Stimulated activated memory B cell treated with anti-CD40 and anti-IgM and Interleukin-4, amounts not matched to agents 10 μg/mL and 1 μg/mL and 100 μg/mL, for 72 hours (primary cell): ENCODE measurements around the gene PNPLA7.
"Not testable (repeated sequence)": the region's sequence is repeated elsewhere in the genome, so short reads cannot be mapped to it uniquely, and the experiment has no call there.

Experiments
- ATAC-seq: fragments of 150-1000 bp; cut with Tn5 transposase; 2 replicates; pipeline ENCODE4 v1.10.0; 2021
- H3K27ac Mint-ChIP-seq: one replicate; pipeline ENCODE4 v1.8.0; 2022; ENCODE audit warnings: mild to moderate bottlenecking, mixed read lengths
- H3K27me3 Mint-ChIP-seq: one replicate; pipeline ENCODE4 v1.8.0; 2022; ENCODE audit warnings: mixed read lengths
- H3K36me3 Mint-ChIP-seq: one replicate; pipeline ENCODE4 v1.8.0; 2022; ENCODE audit warnings: mixed read lengths
- H3K4me1 Mint-ChIP-seq: one replicate; pipeline ENCODE4 v1.8.0; 2022; ENCODE audit warnings: mixed read lengths
- H3K4me3 Mint-ChIP-seq: one replicate; pipeline ENCODE4 v1.8.0; 2022; ENCODE audit warnings: mild to moderate bottlenecking, moderate library complexity, mixed read lengths
- H3K9me3 Mint-ChIP-seq: one replicate; pipeline ENCODE4 v1.8.0; 2022; ENCODE audit warnings: mixed read lengths

Gene PNPLA7

DNA sequence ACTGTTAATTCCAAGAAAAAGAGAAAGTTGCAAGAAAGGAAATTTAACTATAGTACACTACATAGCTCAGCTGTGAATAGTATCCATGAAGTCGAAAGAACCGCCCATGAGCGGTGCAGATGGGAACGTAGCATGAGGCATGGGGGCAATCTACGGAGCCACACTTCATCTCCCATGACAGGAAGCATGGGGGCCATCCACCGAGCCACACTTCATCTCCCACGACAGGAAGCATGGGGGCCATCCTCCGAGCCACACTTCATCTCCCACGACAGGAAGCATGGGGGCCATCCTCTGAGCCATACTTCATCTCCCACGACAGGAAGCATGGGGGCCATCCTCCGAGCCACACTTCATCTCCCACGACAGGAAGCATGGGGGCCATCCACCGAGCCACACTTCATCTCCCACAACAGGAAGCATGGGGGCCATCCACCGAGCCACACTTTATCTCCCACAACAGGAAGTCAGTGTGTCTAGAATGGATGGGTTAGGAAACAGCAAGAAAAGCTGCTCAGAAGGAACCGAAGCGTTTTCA, 13.5 kb downstream of the PNPLA7 start:
- Mint-ChIP-seq H3K4me1 (peaks cover 25% of the 10 kb centered on the region), H3K27ac (peak overlapping the region; percentile 18)
- not testable (repeated sequence) for H3K4me3 Mint-ChIP-seq, H3K27me3 Mint-ChIP-seq, ATAC-seq, H3K36me3 Mint-ChIP-seq, H3K9me3 Mint-ChIP-seq

- Mint-ChIP-seq H3K27ac (peak overlapping the region; percentile 73), H3K4me1 (peaks cover 25% of the 10 kb centered on the region), H3K9me3 (peaks cover 5% of the 10 kb centered on the region), H3K27me3 (no peaks in the 10 kb centered on the region), H3K4me3 (no peak overlapping the region), H3K36me3 (peaks cover 6% of the 10 kb centered on the region)
- no peak for ATAC-seq
These were observed 15.1 kb downstream of the PNPLA7 start for GRCh38 chr9:137535120-137535428.

DNA sequence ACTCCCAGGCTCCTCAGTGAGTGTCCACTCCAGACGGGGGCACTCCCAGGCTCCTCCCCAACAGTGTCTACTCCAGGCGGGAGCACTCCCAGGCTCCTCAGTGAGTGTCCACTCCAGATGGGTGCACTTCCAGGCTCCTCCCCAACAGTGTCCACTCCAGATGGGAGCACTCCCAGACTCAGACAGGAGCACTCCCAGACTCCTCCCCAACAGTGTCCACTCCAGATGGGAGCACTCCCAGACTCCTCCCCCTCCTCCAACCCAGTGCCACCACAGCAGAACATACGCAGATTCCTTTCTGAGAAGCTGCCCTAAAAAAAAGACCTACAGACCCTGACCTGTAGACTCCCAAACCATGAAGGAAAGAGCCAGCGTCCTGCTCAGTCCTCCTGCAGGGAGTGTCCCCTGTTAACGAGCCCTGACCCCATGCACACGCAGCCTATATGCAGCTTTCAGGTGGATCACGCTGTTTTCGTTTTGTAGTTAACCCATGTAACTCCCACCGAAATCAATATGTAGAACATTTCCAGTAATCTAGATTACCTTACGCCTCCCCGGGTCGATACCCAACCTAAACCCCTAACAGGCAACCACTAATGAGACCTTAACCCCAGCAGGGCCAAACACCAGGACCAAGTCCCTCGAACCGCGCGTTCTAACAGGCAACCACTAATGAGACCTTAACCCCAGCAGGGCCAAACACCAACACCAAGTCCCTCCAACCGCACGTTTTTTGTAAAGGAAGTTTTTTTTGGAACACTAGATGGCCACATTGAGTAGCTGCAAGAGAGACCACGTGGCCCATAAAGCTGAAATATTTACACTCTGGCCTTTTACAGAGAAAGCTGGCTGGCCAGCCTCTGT, 15.7 kb downstream of the PNPLA7 start:
- H3K4me3 Mint-ChIP-seq: peak overlapping the region; percentile 13
- ATAC-seq: peak; percentile 65
- H3K27me3 Mint-ChIP-seq: no peaks in the 10 kb centered on the region
- peaks cover 5% of the 10 kb centered on the region for H3K9me3 Mint-ChIP-seq
- H3K27ac Mint-ChIP-seq: peak overlapping the region; percentile 73
- H3K4me1 Mint-ChIP-seq: peaks cover 25% of the 10 kb centered on the region
- peaks cover 6% of the 10 kb centered on the region for H3K36me3 Mint-ChIP-seq

DNA sequence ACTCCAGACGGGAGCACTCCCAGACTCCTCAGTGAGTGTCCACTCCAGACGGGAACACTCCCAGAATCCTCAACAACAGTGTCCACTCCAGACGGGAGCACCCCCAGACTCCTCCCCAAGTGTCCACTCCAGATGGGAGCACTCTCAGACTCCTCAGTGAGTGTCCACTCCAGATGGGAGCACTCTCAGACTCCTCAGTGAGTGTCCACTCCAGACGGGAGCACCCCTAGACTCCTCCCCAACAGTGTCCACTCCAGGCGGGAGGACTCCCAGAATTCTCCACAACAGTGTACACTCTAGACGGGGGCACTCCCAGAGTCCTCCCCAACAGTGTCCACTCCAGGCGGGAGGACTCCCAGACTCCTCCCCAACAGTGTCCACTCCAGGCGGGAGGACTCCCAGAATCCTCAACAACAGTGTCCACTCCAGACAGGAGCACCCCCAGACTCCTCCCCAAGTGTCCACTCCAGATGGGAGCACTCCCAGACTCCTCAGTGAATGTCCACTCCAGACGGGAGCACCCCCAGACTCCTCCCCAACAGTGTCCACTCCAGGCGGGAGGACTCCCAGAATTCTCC, 17.2 kb downstream of the PNPLA7 start:
- not testable (repeated sequence) for H3K4me3 Mint-ChIP-seq, H3K27ac Mint-ChIP-seq

DNA sequence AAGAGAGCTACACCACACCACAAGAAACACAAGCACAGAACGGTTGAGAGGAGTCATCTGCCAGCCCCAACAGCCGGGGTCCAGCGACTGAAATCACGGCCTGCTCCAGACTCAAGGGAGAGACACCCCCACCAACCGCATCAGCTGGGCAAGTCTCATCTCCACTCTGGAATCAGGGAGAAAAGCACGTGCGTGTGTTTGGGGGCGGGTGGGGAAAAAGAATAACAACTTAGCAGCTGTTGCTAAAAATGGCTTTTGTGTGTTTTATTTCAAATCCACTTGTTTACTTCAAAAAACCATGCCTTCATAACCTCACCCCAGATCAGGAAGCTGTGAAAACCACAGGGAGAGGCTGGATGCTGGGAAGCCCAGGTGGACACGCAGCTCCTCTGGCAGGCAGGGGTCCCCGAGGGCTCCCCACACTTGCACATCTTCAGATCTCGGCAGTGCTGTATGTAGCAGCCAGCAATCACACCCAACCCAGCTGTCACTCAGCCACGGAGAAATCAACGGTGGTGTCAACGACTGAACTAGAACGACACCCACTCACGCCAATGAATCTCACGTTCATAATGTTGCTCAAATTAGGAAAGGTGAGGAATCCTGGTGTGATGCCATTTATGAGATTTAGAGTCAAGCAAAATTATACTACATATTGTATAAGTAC, 19.0 kb downstream of the PNPLA7 start:
- peaks cover 16% of the 10 kb centered on the region for H3K4me1 Mint-ChIP-seq
- ATAC-seq: no peak
- H3K27me3 Mint-ChIP-seq: no peaks in the 10 kb centered on the region
- no peak overlapping the region for H3K4me3 Mint-ChIP-seq
- no peak overlapping the region for H3K27ac Mint-ChIP-seq
- H3K9me3 Mint-ChIP-seq: peaks cover 2% of the 10 kb centered on the region
- peaks cover 6% of the 10 kb centered on the region for H3K36me3 Mint-ChIP-seq

More for the DNA sequence above, 17.2 kb downstream of the PNPLA7 start:
- not testable (repeated sequence) for H3K27me3 Mint-ChIP-seq, H3K9me3 Mint-ChIP-seq, ATAC-seq, H3K36me3 Mint-ChIP-seq
- H3K4me1 Mint-ChIP-seq: peaks cover 25% of the 10 kb centered on the region

- H3K27ac Mint-ChIP-seq: no peak overlapping the region
These were observed 19.9 kb downstream of the PNPLA7 start for GRCh38 chr9:137530331-137530730.

DNA sequence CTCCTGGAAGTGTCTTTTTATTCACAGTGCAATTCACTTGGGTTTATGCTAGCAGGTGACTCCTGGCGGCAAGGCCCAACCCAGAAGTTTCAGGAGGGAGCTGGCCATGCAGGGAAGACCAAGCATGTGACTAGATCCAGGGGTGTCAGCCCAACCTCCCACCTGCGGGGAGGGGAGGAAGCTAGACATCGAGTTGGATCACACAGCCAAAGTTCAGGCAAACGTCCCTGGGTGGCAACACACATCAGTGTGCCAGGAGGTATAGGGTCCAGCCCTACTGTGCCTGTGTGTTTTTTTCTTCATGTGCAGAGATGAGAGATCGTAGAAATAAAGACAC, 25.3 kb downstream of the PNPLA7 start:
- Mint-ChIP-seq H3K4me3 (no peak overlapping the region), H3K27me3 (no peaks in the 10 kb centered on the region), H3K36me3 (peaks cover 7% of the 10 kb centered on the region), H3K9me3 (no peaks in the 10 kb centered on the region), H3K4me1 (peaks cover 7% of the 10 kb centered on the region), H3K27ac (peak overlapping the region; percentile 18)
- no peak for ATAC-seq

More at GRCh38 chr9:137530331-137530730, 19.9 kb downstream of the PNPLA7 start:
- ATAC-seq: no peak
- no peaks in the 10 kb centered on the region for H3K9me3 Mint-ChIP-seq
- H3K36me3 Mint-ChIP-seq: peaks cover 6% of the 10 kb centered on the region
- H3K4me1 Mint-ChIP-seq: peaks cover 13% of the 10 kb centered on the region
- H3K27me3 Mint-ChIP-seq: no peaks in the 10 kb centered on the region
- H3K4me3 Mint-ChIP-seq: no peak overlapping the region

DNA sequence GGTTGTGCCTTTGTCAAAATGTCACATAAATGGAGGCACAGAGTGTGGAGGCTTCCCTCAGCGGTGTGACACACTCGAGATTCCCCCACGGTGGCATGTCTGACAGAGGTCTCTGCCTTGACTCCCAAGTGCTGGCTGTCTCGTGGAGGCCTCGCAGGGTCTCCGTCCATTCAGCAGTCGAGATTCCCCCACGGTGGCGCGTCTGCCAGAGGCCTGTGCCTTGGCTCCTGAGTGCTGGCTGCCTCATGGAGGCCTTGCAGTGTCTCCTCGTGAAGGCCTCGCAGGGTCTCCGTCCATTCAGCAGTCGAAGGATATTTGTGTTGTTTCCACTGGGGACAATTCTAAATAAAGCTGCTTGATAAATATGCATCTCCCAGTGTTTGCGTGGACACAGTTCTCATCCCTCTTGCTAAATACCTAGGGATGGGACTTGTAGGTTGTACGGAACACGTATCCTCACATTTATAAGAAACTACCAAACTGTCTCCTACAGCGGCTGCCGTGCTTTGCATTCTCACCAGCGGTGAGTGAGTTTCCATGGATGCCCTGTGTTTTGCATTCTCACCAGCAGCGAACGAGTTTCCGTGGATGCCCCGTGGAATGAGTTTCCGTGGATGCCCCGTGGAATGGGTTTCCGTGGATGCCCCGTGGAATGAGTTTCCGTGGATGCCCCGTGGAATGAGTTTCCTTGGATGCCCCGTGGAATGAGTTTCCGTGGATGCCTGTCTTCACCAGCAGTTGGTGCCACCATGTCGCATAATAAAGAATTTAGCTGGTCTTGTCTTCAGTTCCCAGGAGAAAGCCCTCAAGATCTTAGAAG, 25.8 kb downstream of the PNPLA7 start:
- H3K36me3 Mint-ChIP-seq: peaks cover 7% of the 10 kb centered on the region
- no peak for ATAC-seq
- H3K4me3 Mint-ChIP-seq: no peak overlapping the region
- H3K27ac Mint-ChIP-seq: peak overlapping the region; percentile 18
- no peaks in the 10 kb centered on the region for H3K27me3 Mint-ChIP-seq
- peaks cover 7% of the 10 kb centered on the region for H3K4me1 Mint-ChIP-seq
- H3K9me3 Mint-ChIP-seq: no peaks in the 10 kb centered on the region

DNA sequence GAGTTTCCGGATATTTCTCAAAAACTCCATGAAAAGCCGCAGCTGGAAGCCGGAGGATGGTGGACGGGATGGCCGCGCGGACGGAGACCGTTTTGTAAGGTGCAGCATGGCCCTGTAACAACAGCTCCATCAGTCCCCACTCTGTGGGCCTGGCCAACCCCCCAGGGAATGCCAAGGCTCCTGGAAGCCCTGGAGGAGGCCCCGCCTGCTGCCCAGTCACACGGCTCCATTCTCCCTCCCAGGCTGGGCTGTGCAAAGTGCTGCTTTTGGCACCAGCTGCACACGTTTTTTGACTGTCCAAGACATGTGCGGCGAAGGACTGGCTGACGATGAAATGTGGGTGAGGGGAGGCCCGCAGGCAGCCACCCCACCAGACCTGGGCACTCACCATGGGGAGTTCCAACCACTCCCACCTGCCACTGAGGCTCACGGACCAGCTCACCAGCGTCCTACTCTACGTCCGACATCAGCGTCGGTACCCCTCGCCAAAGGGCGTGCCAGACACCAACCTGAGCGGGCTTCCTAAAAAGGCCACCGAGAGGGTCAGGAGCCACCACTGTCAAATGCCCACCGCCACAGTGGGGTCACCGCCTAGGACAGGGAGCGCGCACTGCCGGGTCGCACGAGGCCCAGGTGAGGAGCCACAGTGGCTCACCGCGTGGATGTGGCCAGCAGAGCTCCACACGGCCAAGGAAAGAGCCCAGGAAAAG, 27.3 kb downstream of the PNPLA7 start:
- Mint-ChIP-seq H3K9me3 (no peaks in the 10 kb centered on the region), H3K4me1 (peaks cover 7% of the 10 kb centered on the region), H3K4me3 (no peak overlapping the region), H3K36me3 (peaks cover 7% of the 10 kb centered on the region), H3K27me3 (no peaks in the 10 kb centered on the region), H3K27ac (no peak overlapping the region)
- ATAC-seq: no peak

GRCh38 chr9:137521405-137521985, 28.7 kb downstream of the PNPLA7 start:
- Mint-ChIP-seq H3K9me3 (no peaks in the 10 kb centered on the region), H3K36me3 (peaks cover 7% of the 10 kb centered on the region), H3K27ac (no peak overlapping the region), H3K4me1 (peaks cover 7% of the 10 kb centered on the region), H3K27me3 (no peaks in the 10 kb centered on the region), H3K4me3 (no peak overlapping the region)
- no peak for ATAC-seq

DNA sequence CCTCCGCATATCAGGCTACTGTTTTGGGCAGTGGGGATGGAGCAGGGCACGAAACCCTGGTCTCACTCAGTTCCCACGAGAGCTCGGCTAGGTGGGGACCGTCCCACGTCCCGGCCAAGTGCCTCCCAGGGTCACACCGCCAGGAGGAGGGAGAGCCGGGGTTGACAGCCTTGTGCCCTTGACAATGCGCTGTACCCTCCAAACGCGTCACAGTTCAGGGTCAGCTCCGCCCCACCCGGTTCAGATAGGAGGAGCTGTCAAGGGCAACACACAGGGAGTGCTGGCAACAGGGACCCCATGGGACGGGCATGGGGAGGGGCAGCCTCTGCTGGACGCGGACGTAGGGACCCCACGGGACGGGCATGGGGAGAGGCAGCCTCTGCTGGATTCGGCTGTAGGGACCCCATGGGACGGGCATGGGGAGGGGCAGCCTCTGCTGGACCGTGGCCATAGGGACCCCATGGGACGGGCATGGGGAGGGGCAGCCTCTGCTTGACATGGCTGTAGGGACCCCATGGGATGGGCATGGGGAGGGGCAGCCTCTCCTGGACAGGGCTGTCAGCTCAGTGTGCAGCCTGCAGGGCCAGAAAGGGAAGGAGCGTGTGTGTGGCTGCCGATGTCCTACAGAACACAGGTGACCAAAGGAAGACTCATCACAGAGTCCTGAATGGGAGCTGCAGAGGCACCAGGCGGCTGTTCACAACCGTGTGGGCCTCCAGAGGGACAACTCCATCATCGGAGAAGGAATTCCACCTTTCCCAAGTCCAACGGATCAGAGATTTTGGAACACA, 29.4 kb downstream of the PNPLA7 start:
- Mint-ChIP-seq H3K4me1 (peaks cover 7% of the 10 kb centered on the region), H3K27me3 (no peaks in the 10 kb centered on the region), H3K27ac (no peak overlapping the region), H3K9me3 (no peaks in the 10 kb centered on the region), H3K4me3 (no peak overlapping the region), H3K36me3 (peaks cover 7% of the 10 kb centered on the region)
- no peak for ATAC-seq

- Mint-ChIP-seq H3K27ac (no peak overlapping the region), H3K36me3 (peaks cover 7% of the 10 kb centered on the region), H3K4me1 (no peaks in the 10 kb centered on the region), H3K4me3 (no peak overlapping the region), H3K27me3 (no peaks in the 10 kb centered on the region), H3K9me3 (no peaks in the 10 kb centered on the region)
- no peak for ATAC-seq
These were observed 30.6 kb downstream of the PNPLA7 start for GRCh38 chr9:137519553-137519952.

- H3K27me3 Mint-ChIP-seq, H3K36me3 Mint-ChIP-seq, H3K4me1 Mint-ChIP-seq, H3K27ac Mint-ChIP-seq, H3K9me3 Mint-ChIP-seq, H3K4me3 Mint-ChIP-seq, ATAC-seq: not testable (repeated sequence)
These were observed 31.3 kb downstream of the PNPLA7 start for GRCh38 chr9:137518661-137519459.
